Fibroblast of lung (primary cell): Measurements from ENCODE around the gene BZW1. TPM values are rescaled to one million over a fixed set of nuclear protein-coding genes. Genes with fewer than 3 reads are reported as not detected.

Experiments
- DNase-seq, 2 donors: peaks; one replicate each; pipeline versions ENCODE4 v3.0.0 to v3.0.0-alpha.2; 2010; ENCODE audit warnings: low read depth in 2 of 2
- H2AFZ ChIP-seq: 2 replicates; pipeline ENCODE4 v1.5.1; 2012; ENCODE audit warnings: low read length, control low read depth, inconsistent platforms
- H3K27ac ChIP-seq: 2 replicates; pipeline ENCODE4 v1.5.1; 2011; ENCODE audit warnings: low read length, control low read depth; ENCODE audit not compliant: insufficient read depth
- H3K27me3 ChIP-seq: 2 replicates; pipeline ENCODE4 v1.5.1; 2011; ENCODE audit warnings: mild to moderate bottlenecking, low read length; ENCODE audit not compliant: control insufficient read depth, insufficient read depth
- H3K36me3 ChIP-seq: 2 replicates; pipeline ENCODE4 v1.5.1; 2011; ENCODE audit warnings: low read length; ENCODE audit not compliant: control insufficient read depth, insufficient read depth
- H3K4me1 ChIP-seq: 2 replicates; pipeline ENCODE4 v1.5.1; 2011; ENCODE audit warnings: low read length; ENCODE audit not compliant: control insufficient read depth, insufficient read depth; ENCODE audit errors: extremely low read depth
- H3K4me2 ChIP-seq: 2 replicates; pipeline ENCODE4 v1.5.1; 2011; ENCODE audit warnings: low read length, control low read depth; ENCODE audit not compliant: insufficient read depth; ENCODE audit errors: extremely low read depth
- H3K4me3 ChIP-seq, 4 experiments: fragments of 200-600 bp in 1 of 4; sonication (generic) in 1 of 4; replicated peaks in 1 of 4; 2 replicates each; pipeline ENCODE4 v1.5.1; 2011 to 2016; ENCODE audit warnings: low read length in 4 of 4, low read depth in 3 of 4, mild to moderate bottlenecking in 3 of 4, control low read depth in 2 of 4, inconsistent platforms in 1 of 4, mixed read lengths in 1 of 4; ENCODE audit not compliant: insufficient read depth in 1 of 4; ENCODE audit errors: control extremely low read depth in 1 of 4
- H3K79me2 ChIP-seq: 2 replicates; pipeline ENCODE4 v1.5.1; 2012; ENCODE audit warnings: mild to moderate bottlenecking, low read length, inconsistent platforms; ENCODE audit not compliant: control insufficient read depth, insufficient read depth
- H3K9ac ChIP-seq: 2 replicates; pipeline ENCODE4 v1.5.1; 2011; ENCODE audit warnings: mild to moderate bottlenecking, low read length, control low read depth; ENCODE audit not compliant: insufficient read depth
- H3K9me3 ChIP-seq: 2 replicates; pipeline ENCODE4 v1.5.1; 2012; ENCODE audit warnings: low read depth, low read length; ENCODE audit not compliant: control insufficient read depth, insufficient read depth
- H4K20me1 ChIP-seq: 2 replicates; pipeline ENCODE4 v1.5.1; 2011; ENCODE audit warnings: low read length; ENCODE audit not compliant: control insufficient read depth, insufficient read depth; ENCODE audit errors: extremely low read depth
- CTCF ChIP-seq, 2 donors: IDR thresholded peaks in 1 of 2; conservative IDR thresholded peaks in 1 of 2; 1 replicate in 1 of 2; 2 replicates in 1 of 2; pipeline ENCODE4 v1.5.1; 2011 to 2012; ENCODE audit warnings: low read length in 2 of 2, control low read depth in 1 of 2, inconsistent platforms in 1 of 2, low read depth in 1 of 2, mild to moderate bottlenecking in 1 of 2
- EZH2 ChIP-seq: IDR thresholded peaks from 2 replicates; pipeline ENCODE4 v1.5.1; 2012; ENCODE audit warnings: low read length, control low read depth, mild to moderate bottlenecking; ENCODE audit errors: missing control alignments
- polyA plus RNA-seq, 2 donors: library from polyadenylated mRNA; depleted of rRNA in 1 of 2; stranded (reverse) in 1 of 2; unstranded in 1 of 2; fragments of >200 nt; gene quantifications; 2 replicates each; pipeline ENCODE4 v1.2.1, GENCODE V29; 2011 to 2012; ENCODE audit warnings: missing spikeins in 1 of 2
- total RNA-seq: library from RNA; depleted of rRNA; stranded (reverse); fragments of >200 nt; gene quantifications from 2 replicates; pipeline ENCODE4 v1.2.1, GENCODE V29; 2014

BZW1 gene
- total and polyA plus RNA-seq, 2 donors (not counting 1 experiment from before 2014, with no cell fraction given): 325 to 425 TPM

- no peaks in the 10 kb centered on the region for H4K20me1 ChIP-seq
- H3K4me2 ChIP-seq: no peak overlapping the region
- no peaks in the 10 kb centered on the region for H3K79me2 ChIP-seq
- H3K27ac ChIP-seq: no peak overlapping the region
- no peaks in the 10 kb centered on the region for H3K36me3 ChIP-seq
- H3K4me3 ChIP-seq: no peak overlapping the region
- DNase-seq: peak in 1 of 2 donors; percentile 30
- TF ChIP-seq EZH2 (no peak), CTCF (conservative IDR thresholded peaks at IDR 0.05 in 1 of 2, IDR thresholded peaks at IDR 0.05 in 1 of 2; ENCODE audit: low read depth in 1 of 2, low read length in 2 of 2) (no peak)
- H2AFZ ChIP-seq: no peak overlapping the region
- H3K9me3 ChIP-seq: no peaks in the 10 kb centered on the region
- peaks cover 15% of the 10 kb centered on the region for H3K4me1 ChIP-seq
- H3K9ac ChIP-seq: no peak overlapping the region
- H3K27me3 ChIP-seq: no peaks in the 10 kb centered on the region
Measured at GRCh38 chr2:200784215-200784614, 27.5 kb upstream of the BZW1 start.

GRCh38 chr2:200786423-200786822, 25.3 kb upstream of the BZW1 start:
- Histone ChIP-seq H3K9ac (peak overlapping the region; percentile 21), H4K20me1 (no peaks in the 10 kb centered on the region), H3K4me1 (peaks cover 15% of the 10 kb centered on the region)

GRCh38 chr2:200786826-200787225, 24.9 kb upstream of the BZW1 start:
- H2AFZ ChIP-seq: no peak overlapping the region
- no peaks in the 10 kb centered on the region for H3K9me3 ChIP-seq
- no peaks in the 10 kb centered on the region for H3K36me3 ChIP-seq
- no peak for TF ChIP-seq CTCF (conservative IDR thresholded peaks at IDR 0.05 in 1 of 2, IDR thresholded peaks at IDR 0.05 in 1 of 2; ENCODE audit: low read depth in 1 of 2, low read length in 2 of 2)
- TF ChIP-seq EZH2: no peak
- DNase-seq: peak; percentile 82 to 89
- peak overlapping the region; percentile 97 for H3K27ac ChIP-seq
- no peaks in the 10 kb centered on the region for H4K20me1 ChIP-seq
- no peaks in the 10 kb centered on the region for H3K27me3 ChIP-seq
- H3K9ac ChIP-seq: peak overlapping the region; percentile 21
- peak overlapping the region in 2 of 4 experiments; percentile 18 to 20 for H3K4me3 ChIP-seq
- H3K79me2 ChIP-seq: no peaks in the 10 kb centered on the region
- H3K4me2 ChIP-seq: peak overlapping the region; percentile 85
- peaks cover 15% of the 10 kb centered on the region for H3K4me1 ChIP-seq

More at GRCh38 chr2:200786423-200786822, 25.3 kb upstream of the BZW1 start:
- no peaks in the 10 kb centered on the region for H3K9me3 ChIP-seq
- peak overlapping the region; percentile 97 for H3K27ac ChIP-seq
- H3K4me2 ChIP-seq: peak overlapping the region; percentile 85
- no peaks in the 10 kb centered on the region for H3K27me3 ChIP-seq
- peak; percentile 70 to 89 for DNase-seq
- no peaks in the 10 kb centered on the region for H3K36me3 ChIP-seq
- no peak overlapping the region for H2AFZ ChIP-seq
- TF ChIP-seq CTCF (conservative IDR thresholded peaks at IDR 0.05 in 1 of 2, IDR thresholded peaks at IDR 0.05 in 1 of 2; ENCODE audit: low read depth in 1 of 2, low read length in 2 of 2) (no peak), EZH2 (no peak)
- H3K79me2 ChIP-seq: no peaks in the 10 kb centered on the region
- H3K4me3 ChIP-seq: peak overlapping the region in 2 of 4 experiments; percentile 18 to 20
